AG08395 (cell line): Measurements from ENCODE around the gene MGAT5.

Source experiments
- DNase-seq: peaks from one replicate; pipeline ENCODE4 v3.0.0; 2012; ENCODE audit warnings: mixed read lengths, low spot score

Gene MGAT5

DNA sequence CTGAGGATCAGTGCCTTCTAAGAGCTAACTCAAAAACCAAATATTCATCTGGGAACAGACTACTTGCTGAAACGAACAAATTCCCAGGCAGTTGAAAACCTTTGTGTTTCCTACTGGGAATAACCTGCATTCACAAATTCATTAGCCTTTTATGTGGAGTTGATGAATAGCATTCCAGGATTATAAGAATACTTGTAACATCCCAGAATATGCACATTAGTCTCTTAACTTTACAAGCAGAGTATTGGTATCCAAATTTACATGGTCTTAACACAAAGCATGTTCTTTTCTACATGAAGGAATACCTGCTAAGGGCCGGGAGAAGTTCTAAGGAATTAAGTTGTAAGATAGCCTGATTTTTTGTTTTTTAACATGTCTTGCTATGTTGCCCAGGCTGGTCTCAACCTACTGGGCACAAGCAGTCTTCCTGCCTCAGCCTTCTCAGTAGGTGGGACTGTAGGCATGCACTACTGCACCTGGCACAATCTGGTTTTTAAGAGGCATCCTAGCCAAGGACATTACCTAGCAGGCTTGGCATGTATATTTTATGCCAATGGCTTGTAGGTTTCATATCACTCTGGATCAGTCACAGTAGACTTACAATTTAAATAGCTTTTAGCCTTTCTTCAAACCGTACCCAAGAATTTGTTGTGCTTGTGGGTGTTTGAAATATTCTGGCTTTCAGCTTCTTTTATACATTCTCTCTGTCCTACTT, 50.7 kb downstream of the MGAT5 start:
- DNase-seq: no peak

DNA sequence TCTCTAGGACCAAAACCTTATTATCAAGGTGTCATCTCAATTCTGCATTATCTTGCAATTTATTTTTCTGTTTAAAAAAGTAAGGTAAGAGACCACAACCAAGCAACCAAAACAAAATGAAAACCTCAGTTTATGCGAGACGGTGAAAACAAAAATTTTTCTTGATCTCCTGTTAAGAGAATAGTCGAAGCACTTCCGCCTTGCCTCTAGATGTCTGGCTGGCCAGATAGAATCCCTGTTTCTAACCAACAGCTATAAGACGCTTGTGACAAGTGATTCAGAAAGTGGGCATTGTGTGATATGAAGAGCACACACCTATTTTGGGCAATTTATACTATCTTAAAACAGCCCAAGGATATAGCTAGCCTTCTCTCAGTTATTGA, 51.2 kb downstream of the MGAT5 start:
- DNase-seq: no peak

GRCh38 chr2:134306521-134306920, 52.6 kb downstream of the MGAT5 start:
- DNase-seq: no peak

DNA sequence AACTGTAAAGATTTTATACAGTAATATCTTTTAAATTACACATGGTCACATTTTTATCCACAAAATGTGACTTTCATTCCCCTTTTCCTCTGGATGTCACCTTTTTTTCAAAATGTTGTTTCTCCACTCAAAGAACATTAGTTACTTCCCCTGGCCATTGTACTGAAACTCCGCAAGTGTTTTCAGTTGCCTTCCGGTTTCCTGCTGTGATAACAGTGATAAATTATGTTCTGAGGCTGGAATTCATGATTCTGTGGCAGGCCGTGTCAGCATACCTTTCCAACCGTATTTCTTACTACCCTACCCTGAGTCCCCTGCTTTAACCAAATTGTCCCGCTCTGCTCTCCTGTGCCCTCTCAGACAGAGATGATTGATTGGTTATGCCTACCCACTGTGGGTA, 53.5 kb downstream of the MGAT5 start:
- no peak for DNase-seq

DNA sequence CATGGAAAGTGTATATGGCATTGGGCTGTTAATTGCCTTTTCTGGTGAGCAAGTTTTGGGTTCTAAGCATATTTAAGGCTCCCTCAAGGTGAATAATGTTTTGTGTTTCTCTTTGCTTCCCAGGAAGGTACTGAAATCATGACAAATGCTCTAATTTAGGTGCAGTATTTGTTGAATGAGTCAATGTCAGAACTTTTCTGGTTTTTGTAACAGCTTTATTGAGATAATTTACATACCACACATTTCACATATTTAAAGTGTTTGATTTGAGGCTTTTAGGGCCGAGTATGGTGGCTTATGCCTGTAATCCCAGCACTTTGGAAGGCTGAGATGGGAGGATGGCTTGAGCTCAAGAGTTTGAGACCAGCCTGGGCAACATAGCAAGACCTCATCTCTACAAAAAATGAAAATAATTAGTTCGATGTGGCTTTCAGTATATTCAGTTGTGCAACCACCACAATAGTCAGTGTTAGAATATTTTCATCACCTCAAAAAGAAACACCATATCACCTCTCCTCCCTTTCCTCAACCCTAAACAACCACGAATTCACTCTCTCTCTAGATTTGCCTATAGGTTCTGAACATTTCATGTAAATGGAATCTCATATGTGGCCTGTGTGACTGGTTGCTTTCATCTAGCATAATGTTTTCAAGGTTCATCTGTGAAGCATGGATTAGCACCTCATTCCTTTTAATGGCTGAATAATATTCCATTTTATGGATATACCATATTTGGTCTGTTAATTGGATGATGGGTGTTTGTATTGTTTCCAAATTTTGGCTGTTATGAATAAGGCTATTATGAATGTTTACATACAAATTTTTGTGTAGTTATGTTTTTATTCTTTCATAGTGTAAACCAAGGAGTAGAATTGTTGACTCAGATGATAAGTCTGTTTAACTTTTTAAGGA, 54.9 kb downstream of the MGAT5 start:
- DNase-seq: no peak

DNA sequence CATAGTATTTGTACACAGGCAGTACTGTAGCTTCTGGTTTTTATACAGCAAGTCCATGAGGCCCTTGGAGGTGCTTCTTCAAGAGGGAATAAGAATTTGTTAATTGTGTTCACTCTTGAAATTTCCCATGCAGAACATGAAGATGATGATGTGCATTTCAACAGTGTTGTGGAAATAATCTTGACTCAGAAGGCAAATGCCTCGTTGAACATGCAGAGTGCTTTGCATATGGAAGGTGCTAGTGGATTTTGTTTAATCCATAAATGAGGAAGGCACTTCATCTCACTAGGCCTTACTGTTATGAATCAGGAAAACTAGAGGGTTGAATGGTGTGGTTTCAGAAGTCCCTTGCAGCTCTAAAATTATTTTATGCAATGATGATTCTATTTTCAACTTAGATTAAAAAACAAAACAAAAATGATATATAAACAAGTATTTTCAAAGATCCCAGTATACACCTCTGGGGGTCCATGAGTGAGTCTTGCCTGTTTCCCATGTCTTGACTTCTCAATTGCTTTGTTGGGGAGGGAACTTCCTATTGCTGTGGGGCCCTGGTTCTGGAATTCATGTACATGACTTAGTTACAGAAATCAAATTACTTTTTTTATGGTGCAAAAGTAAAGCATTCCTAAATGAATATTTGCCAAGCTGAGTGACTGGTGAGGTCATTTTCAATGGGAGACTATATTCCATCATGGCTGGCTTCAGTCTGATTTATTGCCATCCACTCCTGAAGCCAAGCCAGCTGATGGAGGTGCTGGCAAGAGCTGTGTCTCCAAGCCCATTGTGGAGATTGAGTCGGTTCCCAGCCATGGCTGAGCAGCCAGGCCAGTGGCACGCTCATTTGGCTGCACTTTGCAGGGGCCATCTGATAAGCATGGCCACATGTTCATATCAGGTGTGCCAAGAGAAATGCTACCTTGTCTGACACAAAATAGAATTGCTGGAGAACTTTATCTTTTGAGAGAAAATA, 56.5 kb downstream of the MGAT5 start:
- DNase-seq: no peak

DNA sequence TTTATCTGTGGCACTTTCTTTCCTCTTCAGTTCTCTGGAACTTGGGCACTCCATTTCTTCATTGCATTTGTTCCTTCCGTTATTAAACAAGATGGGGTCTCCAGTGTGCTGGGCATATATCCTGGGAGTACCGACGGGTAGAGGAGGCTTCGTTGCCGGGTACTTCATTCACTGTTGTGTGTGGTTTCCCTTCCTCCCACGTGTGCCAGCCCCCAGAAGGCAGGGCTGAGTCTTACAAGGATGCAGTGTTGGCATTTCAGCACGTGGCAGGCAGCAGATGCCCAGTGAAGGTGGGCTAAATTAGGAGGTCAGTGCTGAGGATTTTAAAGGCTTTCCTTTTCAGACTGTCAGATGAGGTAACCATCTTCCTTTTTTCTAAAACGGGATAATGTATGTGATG, 58.6 kb downstream of the MGAT5 start:
- DNase-seq: no peak

DNA sequence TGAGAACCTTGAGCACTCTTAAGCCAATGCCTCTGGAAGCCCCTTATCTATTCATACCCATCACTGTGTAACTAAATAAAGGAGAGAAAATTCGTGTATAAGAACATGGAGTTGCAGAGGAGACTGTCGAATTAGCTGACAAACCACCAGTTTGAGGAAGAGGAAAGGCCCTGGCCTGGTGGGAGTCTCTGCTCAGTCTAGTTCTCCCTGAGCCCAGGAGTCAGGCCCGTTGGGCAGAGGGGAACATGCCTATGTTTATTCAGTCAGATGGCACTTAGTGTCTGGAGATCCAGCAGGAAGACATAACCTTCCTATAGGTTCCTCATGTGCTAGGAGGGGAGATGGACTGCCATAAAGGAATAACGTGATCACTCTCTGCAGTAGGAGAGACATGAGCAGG, 60.3 kb downstream of the MGAT5 start:
- DNase-seq: no peak

DNA sequence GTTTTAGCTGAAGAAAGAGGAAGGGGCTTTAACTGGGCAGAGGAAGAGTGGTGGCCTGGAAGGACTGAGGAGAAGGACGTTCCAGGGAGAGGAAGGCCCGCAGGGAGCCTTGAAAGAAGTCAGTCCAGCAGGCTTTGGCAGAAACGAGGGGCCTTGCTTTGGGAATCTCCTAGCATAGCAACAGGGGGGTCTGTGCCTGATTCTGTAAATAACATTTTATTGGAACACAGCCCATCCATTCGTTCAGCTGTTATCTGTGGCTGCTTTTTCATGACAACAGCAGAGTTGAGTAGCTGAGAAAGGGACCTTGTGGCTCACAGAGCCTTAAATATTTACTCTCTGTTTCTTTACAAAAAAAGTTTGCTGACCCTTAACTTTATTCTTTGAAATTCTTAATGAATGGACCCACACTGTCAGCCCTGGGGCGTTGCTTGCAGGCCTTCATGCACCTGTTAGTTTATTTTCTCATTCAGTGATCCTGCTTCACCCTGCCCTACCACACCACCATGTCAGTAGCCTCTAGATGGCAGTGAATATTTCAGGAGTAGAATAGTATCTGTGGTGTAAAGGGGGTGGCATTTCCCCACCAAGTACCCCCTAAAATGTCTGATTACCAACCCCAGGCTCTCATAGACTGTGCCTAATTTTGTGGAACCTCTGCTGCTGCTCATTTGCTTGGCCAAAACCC, 61.0 kb downstream of the MGAT5 start:
- no peak for DNase-seq

GRCh38 chr2:134315471-134315870, 61.6 kb downstream of the MGAT5 start:
- no peak for DNase-seq

- no peak for DNase-seq
These were observed 65.9 kb downstream of the MGAT5 start for GRCh38 chr2:134319596-134320254.

DNA sequence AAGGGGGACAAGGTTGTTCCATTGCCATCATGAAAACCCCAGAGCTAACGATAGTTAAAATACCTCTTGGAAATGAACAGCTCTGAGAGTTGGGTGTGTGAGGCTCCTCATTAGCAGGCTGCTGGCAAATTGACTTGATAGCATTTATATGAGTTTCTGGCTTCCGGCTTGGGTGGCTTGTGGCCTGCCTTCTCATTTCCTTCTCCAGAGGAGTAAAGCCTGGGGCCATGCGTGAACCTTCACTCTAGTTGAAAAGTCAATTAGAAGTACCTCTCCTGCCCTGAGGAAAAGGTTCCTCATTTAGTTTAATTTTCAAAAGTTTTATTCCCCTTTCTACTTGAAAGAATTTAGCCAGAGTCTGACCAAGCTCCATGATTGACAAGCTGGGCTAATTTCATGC, 67.1 kb downstream of the MGAT5 start:
- no peak for DNase-seq

DNA sequence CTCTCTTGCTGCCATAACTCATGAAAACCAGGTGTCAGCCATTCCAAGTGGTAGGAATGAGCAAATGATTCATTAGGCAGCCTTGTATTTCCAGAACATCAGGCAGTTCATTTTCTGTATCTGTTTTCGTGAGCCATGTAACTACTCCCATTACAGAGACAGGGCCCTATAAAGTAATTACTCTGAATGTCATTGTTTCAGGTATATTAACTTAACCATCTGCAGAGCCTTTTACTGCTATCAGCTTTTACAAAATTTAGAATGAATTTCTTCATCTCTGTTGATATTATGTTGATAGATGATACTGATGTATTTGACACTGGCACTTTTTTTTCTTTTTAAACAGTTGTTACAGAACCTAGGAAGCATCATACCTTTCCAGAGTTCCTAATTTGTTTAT, 69.9 kb downstream of the MGAT5 start:
- DNase-seq: no peak

DNA sequence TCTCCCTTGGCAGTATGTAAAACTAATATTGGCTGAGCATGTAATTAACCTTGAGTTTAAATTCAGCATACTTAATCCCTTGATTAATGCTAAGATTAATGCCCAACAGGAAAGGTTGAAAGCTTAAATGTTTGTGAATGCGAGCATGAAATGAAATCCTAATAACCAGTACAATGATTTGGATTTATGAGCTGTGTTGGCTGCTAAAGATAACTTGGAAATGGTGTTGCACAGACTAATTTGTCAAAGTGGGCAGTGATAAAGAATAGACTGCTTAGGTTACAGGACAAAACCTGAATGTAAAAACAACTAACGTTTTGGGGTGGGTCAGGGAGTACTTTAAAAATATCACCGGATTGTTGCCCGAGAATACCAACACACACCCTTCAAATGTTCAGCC, 70.6 kb downstream of the MGAT5 start:
- DNase-seq: no peak

GRCh38 chr2:134324947-134325346, 71.1 kb downstream of the MGAT5 start:
- DNase-seq: no peak

DNA sequence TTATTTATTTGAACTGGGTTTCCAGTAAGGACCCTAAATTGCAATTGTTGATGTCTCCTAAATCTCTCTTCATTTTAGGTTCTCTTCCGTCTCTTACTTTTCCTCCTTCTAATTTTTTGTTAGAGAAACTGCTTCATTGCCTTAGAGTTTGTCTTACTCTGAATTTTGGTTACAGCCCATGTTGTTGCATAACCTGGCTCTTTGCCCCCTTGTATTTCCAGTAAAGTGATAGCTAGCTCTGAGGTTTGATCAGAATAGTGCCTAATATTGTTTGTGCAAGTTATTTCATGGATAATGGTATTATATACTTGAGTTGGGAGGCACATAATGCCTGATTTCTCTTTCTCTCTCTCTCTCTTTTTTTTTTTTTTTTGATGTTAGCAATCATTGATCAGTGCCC, 71.8 kb downstream of the MGAT5 start:
- no peak for DNase-seq

DNA sequence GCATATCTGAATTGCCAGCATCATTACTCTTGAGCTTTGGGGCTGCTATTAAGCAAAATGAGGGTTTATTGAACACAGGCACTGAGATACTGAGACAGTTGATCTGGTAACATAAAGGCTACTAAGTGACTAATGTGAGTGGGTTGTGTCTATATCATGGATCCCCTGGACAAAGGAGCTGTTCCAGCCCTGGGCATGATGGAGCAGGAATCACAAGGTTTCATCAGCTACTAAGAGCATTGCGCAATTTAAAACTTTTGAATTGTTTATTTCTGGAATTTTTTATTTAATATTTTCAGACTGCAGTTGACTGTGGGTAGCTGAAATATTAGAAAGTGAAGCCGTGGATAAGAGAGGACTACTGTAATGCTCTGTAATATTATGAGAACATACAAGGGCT, 73.5 kb downstream of the MGAT5 start:
- no peak for DNase-seq

DNA sequence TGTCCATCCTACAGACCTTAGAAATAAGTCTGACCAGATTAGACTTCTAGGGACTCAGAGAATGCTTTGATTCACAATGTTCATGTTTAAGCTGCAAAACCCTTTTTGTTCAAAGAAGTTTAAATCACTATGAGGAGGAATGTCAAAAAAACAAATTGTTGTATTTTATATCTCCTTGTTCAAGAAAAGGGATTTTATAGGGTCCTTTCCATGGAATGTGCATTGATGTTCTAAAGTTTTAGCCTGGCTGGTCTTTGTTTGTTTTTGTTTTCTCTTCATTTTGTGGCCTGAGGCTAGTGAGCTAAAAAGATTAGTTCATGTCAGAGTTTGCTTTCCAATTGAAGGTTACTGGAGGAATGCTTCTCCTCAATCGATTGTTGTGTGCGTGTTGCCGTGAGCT, 77.2 kb downstream of the MGAT5 start:
- no peak for DNase-seq

GRCh38 chr2:134333646-134334189, 79.8 kb downstream of the MGAT5 start:
- DNase-seq: no peak

- no peak for DNase-seq
These were observed 80.9 kb downstream of the MGAT5 start for GRCh38 chr2:134334542-134335353.
